Tibial nerve (tissue), 3 donors: ENCODE measurements around the gene OR52M1.

Source experiments
- POLR2A ChIP-seq, 2 donors: fragments of 450-650 bp; IDR thresholded peaks; one replicate each; pipeline ENCODE4 v1.6.1; 2017; ENCODE audit warnings: antibody characterized with exemption in 2 of 2, mild to moderate bottlenecking in 2 of 2, moderate library complexity in 2 of 2
- TF ChIP-seq, protein P1 (sequence below), 5 experiments: fragments of 200-600 bp in 3 of 5; fragments of 450-650 bp in 2 of 5; sonication (generic) in 3 of 5; IDR thresholded peaks; one replicate each; pipeline ENCODE4 v1.5.1; 2016 to 2019; ENCODE audit warnings: antibody characterized with exemption in 5 of 5, mild to moderate bottlenecking in 3 of 5, moderate library complexity in 2 of 5

GRCh38 chr11:4565371-4565770 lies 20.4 kb downstream of the OR52M1 start:
- TF ChIP-seq, protein P1, sequence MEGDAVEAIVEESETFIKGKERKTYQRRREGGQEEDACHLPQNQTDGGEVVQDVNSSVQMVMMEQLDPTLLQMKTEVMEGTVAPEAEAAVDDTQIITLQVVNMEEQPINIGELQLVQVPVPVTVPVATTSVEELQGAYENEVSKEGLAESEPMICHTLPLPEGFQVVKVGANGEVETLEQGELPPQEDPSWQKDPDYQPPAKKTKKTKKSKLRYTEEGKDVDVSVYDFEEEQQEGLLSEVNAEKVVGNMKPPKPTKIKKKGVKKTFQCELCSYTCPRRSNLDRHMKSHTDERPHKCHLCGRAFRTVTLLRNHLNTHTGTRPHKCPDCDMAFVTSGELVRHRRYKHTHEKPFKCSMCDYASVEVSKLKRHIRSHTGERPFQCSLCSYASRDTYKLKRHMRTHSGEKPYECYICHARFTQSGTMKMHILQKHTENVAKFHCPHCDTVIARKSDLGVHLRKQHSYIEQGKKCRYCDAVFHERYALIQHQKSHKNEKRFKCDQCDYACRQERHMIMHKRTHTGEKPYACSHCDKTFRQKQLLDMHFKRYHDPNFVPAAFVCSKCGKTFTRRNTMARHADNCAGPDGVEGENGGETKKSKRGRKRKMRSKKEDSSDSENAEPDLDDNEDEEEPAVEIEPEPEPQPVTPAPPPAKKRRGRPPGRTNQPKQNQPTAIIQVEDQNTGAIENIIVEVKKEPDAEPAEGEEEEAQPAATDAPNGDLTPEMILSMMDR (IDR thresholded peaks at IDR 0.05) = no peak
- no peak for TF ChIP-seq POLR2A (IDR thresholded peaks at IDR 0.05)
